K562 (cell line): ENCODE results near the gene EPHA4. TPM values are rescaled to one million over a fixed set of nuclear protein-coding genes. Genes with fewer than 3 reads are reported as not detected.
A peak's percentile ranks its signal among the peaks of the same experiment; 100 is the strongest.

Experiments used
- ATAC-seq: fragments of 200-7000 bp; cut with Tn5 transposase; 3 replicates; pipeline ENCODE4 v1.9.1; 2020; ENCODE audit warnings: moderate library complexity
- BruUV-seq: library from RNA; stranded (reverse); fragments of 400-500 nt; replicated peaks from 2 replicates; lab custom pipeline; 2021; lab: Mats Ljungman, UMichigan
- CTCF ChIA-PET: fragments of 300-600 bp; formaldehyde crosslinking; extraction: SDS; loops from one replicate; lab custom pipeline; 2021; ENCODE audit warnings: low intra/inter-chr PET ratio; lab: Yijun Ruan, JAX
- POLR2A ChIA-PET: fragments of 300-600, 350-650 bp; sonication (Branson Sonifier 250); formaldehyde crosslinking; extraction: SDS; loops from one replicate; lab custom pipeline; 2021; ENCODE audit warnings: antibody characterized with exemption, inconsistent platforms; lab: Yijun Ruan, JAX
- DNase-seq, 4 experiments: peaks; one replicate each; pipeline versions ENCODE4 v3.0.0 to v3.0.0-alpha.2; 2011 to 2018; ENCODE audit warnings: low spot score in 3 of 4, mixed read lengths in 3 of 4; ENCODE audit errors: extremely low read depth in 1 of 4
- FAIRE-seq: peaks from 2 replicates; lab custom pipeline; 2011; peaks lifted over from hg19 to GRCh38; lab: Jason Lieb, UNC
- H2AFZ ChIP-seq: 2 replicates; pipeline ENCODE4 v1.6.0; 2011; ENCODE audit warnings: low read depth, low read length, control low read depth, inconsistent platforms
- H3K27ac ChIP-seq: fragments of 200-600 bp; 3 replicates; pipeline ENCODE4 v1.8.0; 2011; ENCODE audit warnings: low read depth, mild to moderate bottlenecking, control low read depth, inconsistent platforms, low read length, moderate library complexity, mixed read lengths; ENCODE audit errors: extremely low read depth
- H3K27me3 ChIP-seq, 2 experiments: fragments of 300-600 bp in 1 of 2; 2 replicates in 1 of 2; 3 replicates in 1 of 2; pipeline versions ENCODE4 v1.6.0 to v1.8.0; 2011; ENCODE audit warnings: inconsistent platforms in 2 of 2, low read length in 2 of 2, mild to moderate bottlenecking in 1 of 2, mixed read lengths in 1 of 2, moderate library complexity in 1 of 2; ENCODE audit not compliant: control insufficient read depth in 2 of 2, insufficient read depth in 2 of 2
- H3K36me3 ChIP-seq: fragments of 300-600 bp; 3 replicates; pipeline ENCODE4 v1.8.0; 2011; ENCODE audit warnings: mild to moderate bottlenecking, low read length, inconsistent platforms; ENCODE audit not compliant: control insufficient read depth, insufficient read depth
- H3K4me1 ChIP-seq, 2 experiments: fragments of 200-600 bp in 1 of 2; replicated peaks in 1 of 2; 2 replicates in 1 of 2; 3 replicates in 1 of 2; pipeline versions ENCODE4 v1.5.1 to v1.8.0; 2011; ENCODE audit warnings: inconsistent platforms in 2 of 2, low read length in 2 of 2, mild to moderate bottlenecking in 1 of 2, mixed read lengths in 1 of 2, moderate library complexity in 1 of 2; ENCODE audit not compliant: control insufficient read depth in 2 of 2, insufficient read depth in 2 of 2
- H3K4me2 ChIP-seq: 2 replicates; pipeline ENCODE4 v1.6.1; 2011; ENCODE audit warnings: low read length, control low read depth, inconsistent platforms, mixed read lengths; ENCODE audit not compliant: insufficient read depth
- H3K4me3 ChIP-seq: fragments of 200-600 bp; sonication (generic), shearing (Covaris generic); 2 replicates; pipeline ENCODE4 v1.5.1; 2016; ENCODE audit warnings: control low read depth, inconsistent platforms
- H3K79me2 ChIP-seq: fragments of 200-600 bp; 3 replicates; pipeline ENCODE4 v1.8.0; 2011; ENCODE audit warnings: low read length, inconsistent platforms; ENCODE audit not compliant: control insufficient read depth, insufficient read depth
- H3K9ac ChIP-seq, 2 experiments: 2 replicates each; pipeline versions ENCODE4 v1.6.0 to v1.6.1; 2011; ENCODE audit warnings: low read depth in 2 of 2, low read length in 2 of 2, control low read depth in 1 of 2, inconsistent platforms in 1 of 2, mild to moderate bottlenecking in 1 of 2, mixed read lengths in 1 of 2; ENCODE audit not compliant: insufficient read depth in 1 of 2
- H3K9me1 ChIP-seq: one replicate; pipeline ENCODE4 v1.6.0; 2011; ENCODE audit warnings: inconsistent platforms, mild to moderate bottlenecking, low read length, moderate library complexity; ENCODE audit not compliant: control insufficient read depth, insufficient read depth
- H3K9me3 ChIP-seq: replicated peaks from 2 replicates; pipeline ENCODE4 v1.5.1; 2011; ENCODE audit warnings: low read depth, low read length, inconsistent platforms; ENCODE audit not compliant: control insufficient read depth, insufficient read depth
- H4K20me1 ChIP-seq: replicated peaks from 2 replicates; pipeline ENCODE4 v1.6.1; 2011; ENCODE audit warnings: low read length, inconsistent platforms, mixed read lengths; ENCODE audit not compliant: control insufficient read depth, insufficient read depth
- HDAC6 ChIP-seq: IDR thresholded peaks from 2 replicates; pipeline ENCODE4 v1.6.1; 2012; ENCODE audit warnings: low read depth, mild to moderate bottlenecking, control low read depth, inconsistent platforms, low read length, moderate library complexity
- WGBS: fragments of 100-300 bp; shearing (Covaris generic); methylation state at CpG from one replicate; pipeline ENCODE4 v1.1.6; 2016; ENCODE audit warnings: low coverage, mixed read lengths; ENCODE audit not compliant: insufficient coverage; ENCODE audit errors: missing lambda C conversion rate; 5-methylcytosine and 5-hydroxymethylcytosine counted together
- in situ Hi-C: fragments of 300-500 bp; cut with MboI; formaldehyde crosslinking; loops from 4 replicates; pipeline ENCODE4 v1.15.0; 2018; ENCODE audit warnings: inconsistent platforms, mixed read lengths
- intact Hi-C: fragments of 100-400 bp; cut with micrococcal nuclease; formaldehyde crosslinking; loops from 2 replicates; pipeline ENCODE4 v1.14.2; 2022
- polyA plus RNA-seq, 8 experiments: library from polyadenylated mRNA; depleted of rRNA in 4 of 8; stranded (reverse) in 5 of 8; unstranded in 3 of 8; fragments of >200 nt; fragmentation: Nextera tagmentation in 2 of 8; fragmentation: Illumina TruSeq in 1 of 8; extraction: Ambion mirVana in 2 of 8; extraction: Trizol in 1 of 8; gene quantifications; 2 replicates each; pipeline versions ENCODE4 v1.2.1 to v1.2.3, GENCODE V29; 2011 to 2014; ENCODE audit warnings: inconsistent platforms in 1 of 8, missing spikeins in 1 of 8
- total RNA-seq, 7 experiments: library from RNA; depleted of rRNA in 6 of 7; stranded (reverse); fragments of >200 nt in 6 of 7; fragmentation: Illumina TruSeq in 2 of 7; extraction: Trizol in 2 of 7; gene quantifications; 2 replicates each; pipeline versions ENCODE4 v1.2.1 to v1.2.3, GENCODE V29; 2011 to 2021; ENCODE audit warnings: low replicate concordance in 1 of 7
- TF ChIP-seq, protein P1 (sequence below), 2 experiments: fragments of 450-650 bp in 1 of 2; sonication (generic) in 1 of 2; formaldehyde crosslinking in 1 of 2; IDR thresholded peaks; 2 replicates each; pipeline versions ENCODE4 v1.7.1 to v1.9.0; 2016 to 2022; ENCODE audit warnings: inconsistent platforms in 1 of 2, mild to moderate bottlenecking in 1 of 2, missing genetic modification reagents in 1 of 2

EPHA4 gene
- total and polyA plus RNA-seq, 9 of the 15 experiments (the other 6 are each of a cell fraction or from before 2014, with no cell fraction given): 0.07 to 0.09 (median 0.07) TPM; not detected in 6

DNA sequence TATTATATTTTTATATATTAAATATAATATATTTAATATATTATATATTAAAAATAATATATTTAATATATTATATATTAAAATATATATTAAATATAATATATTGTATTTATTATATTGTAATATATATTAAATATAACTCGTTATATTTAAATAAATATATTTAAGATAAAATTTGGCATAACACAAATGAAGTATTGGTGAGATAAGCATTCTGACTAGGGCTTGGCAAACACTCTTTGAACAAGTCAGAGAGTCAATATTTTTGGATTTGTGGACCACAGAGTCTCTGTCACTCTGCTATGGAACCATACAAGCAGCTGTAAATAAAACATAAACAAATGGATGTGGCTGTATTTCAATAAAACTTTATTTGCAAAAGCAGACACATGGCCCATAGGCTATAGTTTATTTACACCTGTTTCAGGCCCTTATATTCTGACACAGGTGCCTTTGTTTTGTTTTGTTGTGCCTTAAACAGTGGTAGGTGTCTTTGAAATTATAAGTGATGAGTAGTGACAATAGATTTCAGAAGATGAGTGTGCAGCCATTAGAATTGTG lies 190.1 kb downstream of the EPHA4 start:
- no peak overlapping the region for H3K4me2 ChIP-seq
- ChIA-PET CTCF (no interaction called here), POLR2A (no interaction called here)
- intact Hi-C loops: no loop called here
- H3K27ac ChIP-seq: no peak overlapping the region
- no peaks in the 10 kb centered on the region for H3K36me3 ChIP-seq
- H3K9me1 ChIP-seq: no peaks in the 10 kb centered on the region
- in situ Hi-C loops: no loop called here
- TF ChIP-seq HDAC6: no peak
- TF ChIP-seq, protein P1, sequence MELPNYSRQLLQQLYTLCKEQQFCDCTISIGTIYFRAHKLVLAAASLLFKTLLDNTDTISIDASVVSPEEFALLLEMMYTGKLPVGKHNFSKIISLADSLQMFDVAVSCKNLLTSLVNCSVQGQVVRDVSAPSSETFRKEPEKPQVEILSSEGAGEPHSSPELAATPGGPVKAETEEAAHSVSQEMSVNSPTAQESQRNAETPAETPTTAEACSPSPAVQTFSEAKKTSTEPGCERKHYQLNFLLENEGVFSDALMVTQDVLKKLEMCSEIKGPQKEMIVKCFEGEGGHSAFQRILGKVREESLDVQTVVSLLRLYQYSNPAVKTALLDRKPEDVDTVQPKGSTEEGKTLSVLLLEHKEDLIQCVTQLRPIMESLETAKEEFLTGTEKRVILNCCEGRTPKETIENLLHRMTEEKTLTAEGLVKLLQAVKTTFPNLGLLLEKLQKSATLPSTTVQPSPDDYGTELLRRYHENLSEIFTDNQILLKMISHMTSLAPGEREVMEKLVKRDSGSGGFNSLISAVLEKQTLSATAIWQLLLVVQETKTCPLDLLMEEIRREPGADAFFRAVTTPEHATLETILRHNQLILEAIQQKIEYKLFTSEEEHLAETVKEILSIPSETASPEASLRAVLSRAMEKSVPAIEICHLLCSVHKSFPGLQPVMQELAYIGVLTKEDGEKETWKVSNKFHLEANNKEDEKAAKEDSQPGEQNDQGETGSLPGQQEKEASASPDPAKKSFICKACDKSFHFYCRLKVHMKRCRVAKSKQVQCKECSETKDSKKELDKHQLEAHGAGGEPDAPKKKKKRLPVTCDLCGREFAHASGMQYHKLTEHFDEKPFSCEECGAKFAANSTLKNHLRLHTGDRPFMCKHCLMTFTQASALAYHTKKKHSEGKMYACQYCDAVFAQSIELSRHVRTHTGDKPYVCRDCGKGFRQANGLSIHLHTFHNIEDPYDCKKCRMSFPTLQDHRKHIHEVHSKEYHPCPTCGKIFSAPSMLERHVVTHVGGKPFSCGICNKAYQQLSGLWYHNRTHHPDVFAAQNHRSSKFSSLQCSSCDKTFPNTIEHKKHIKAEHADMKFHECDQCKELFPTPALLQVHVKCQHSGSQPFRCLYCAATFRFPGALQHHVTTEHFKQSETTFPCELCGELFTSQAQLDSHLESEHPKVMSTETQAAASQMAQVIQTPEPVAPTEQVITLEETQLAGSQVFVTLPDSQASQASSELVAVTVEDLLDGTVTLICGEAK (IDR thresholded peaks at IDR 0.05): peak; percentile 60; the same call in 1 of the 2 replicates
- TF ChIP-seq, protein P1 (CRISPR knock-in tag; IDR thresholded peaks at IDR 0.05): no peak
- H3K9ac ChIP-seq: no peak overlapping the region
- no peaks in the 10 kb centered on the region for H3K27me3 ChIP-seq
- BruUV-seq: no TSS peak
- ATAC-seq (no peak), FAIRE-seq (no peak), DNase-seq (no peak)
- no peaks in the 10 kb centered on the region for H3K79me2 ChIP-seq
- no peaks in the 10 kb centered on the region for H3K9me3 ChIP-seq
- WGBS: 8% methylated on average over 1 of the region's 1 CpG
- H3K4me3 ChIP-seq: no peak overlapping the region
- H2AFZ ChIP-seq: no peak overlapping the region
- H4K20me1 ChIP-seq: no peaks in the 10 kb centered on the region
- H3K4me1 ChIP-seq: no peaks in the 10 kb centered on the region
